GM23338 (cell line): Measurements from ENCODE around the gene KANK4. TPM values are rescaled to one million over a fixed set of nuclear protein-coding genes. Genes with fewer than 3 reads are reported as not detected.

Experiments
- ATAC-seq: fragments of 200-7000 bp; cut with Tn5 transposase; 3 replicates; pipeline ENCODE4 v1.9.1; 2020
- DNase-seq: peaks from one replicate; pipeline ENCODE4 v3.0.0-alpha.2; 2015; ENCODE audit warnings: low spot score
- H2AFZ ChIP-seq: fragments of 200-600 bp; sonication (generic); 2 replicates; pipeline ENCODE4 v1.8.0; 2016; ENCODE audit warnings: antibody characterized with exemption, mild to moderate bottlenecking, moderate library complexity
- H3F3A ChIP-seq: fragments of 200-600 bp; sonication (generic); replicated peaks from 2 replicates; pipeline ENCODE4 v1.8.0; 2017; ENCODE audit warnings: antibody characterized with exemption, mixed run types, low read depth
- H3K27ac ChIP-seq: fragments of 200-600 bp; sonication (generic); 2 replicates; pipeline ENCODE4 v1.6.1; 2016; ENCODE audit warnings: low read depth
- H3K27me3 ChIP-seq: fragments of 200-600 bp; sonication (generic); 2 replicates; pipeline ENCODE4 v1.8.0; 2016; ENCODE audit warnings: mild to moderate bottlenecking, mixed run types, moderate library complexity; ENCODE audit not compliant: insufficient read depth
- H3K36me3 ChIP-seq: fragments of 200-600 bp; sonication (generic); 2 replicates; pipeline ENCODE4 v1.8.0; 2016; ENCODE audit warnings: mild to moderate bottlenecking; ENCODE audit not compliant: insufficient read depth
- H3K4me1 ChIP-seq: fragments of 200-600 bp; sonication (generic); 2 replicates; pipeline ENCODE4 v1.8.0; 2016; ENCODE audit warnings: mild to moderate bottlenecking, moderate library complexity; ENCODE audit not compliant: insufficient read depth
- H3K4me2 ChIP-seq: fragments of 200-600 bp; sonication (generic); 2 replicates; pipeline ENCODE4 v1.7.1; 2017; ENCODE audit warnings: mixed run types
- H3K4me3 ChIP-seq: fragments of 200-600 bp; sonication (generic); 2 replicates; pipeline ENCODE4 v1.6.1; 2016; ENCODE audit warnings: mixed run types
- H3K79me2 ChIP-seq: fragments of 200-600 bp; sonication (generic); replicated peaks from 2 replicates; pipeline ENCODE4 v1.8.0; 2017; ENCODE audit warnings: mild to moderate bottlenecking; ENCODE audit not compliant: insufficient read depth
- H3K9me2 ChIP-seq: fragments of 200-600 bp; sonication (generic); 2 replicates; pipeline ENCODE4 v1.8.0; 2017; ENCODE audit not compliant: insufficient read depth
- H4K20me1 ChIP-seq: fragments of 200-600 bp; sonication (generic); replicated peaks from 2 replicates; pipeline ENCODE4 v1.8.0; 2017; ENCODE audit warnings: mild to moderate bottlenecking; ENCODE audit not compliant: insufficient read depth
- H3K27ac Mint-ChIP-seq: 2 replicates; pipeline ENCODE4 v1.8.0; 2020; ENCODE audit warnings: inconsistent platforms, mild to moderate bottlenecking, moderate library complexity, mixed read lengths
- H3K27me3 Mint-ChIP-seq: 3 replicates; pipeline ENCODE4 v1.8.0; 2022; ENCODE audit warnings: low read depth, mild to moderate bottlenecking, moderate library complexity, mixed read lengths, inconsistent platforms; ENCODE audit not compliant: insufficient read depth, poor library complexity
- H3K36me3 Mint-ChIP-seq: 3 replicates; pipeline ENCODE4 v1.8.0; 2021; ENCODE audit warnings: low read depth, mild to moderate bottlenecking, inconsistent platforms, moderate library complexity, mixed read lengths
- H3K4me1 Mint-ChIP-seq: 3 replicates; pipeline ENCODE4 v1.8.0; 2020; ENCODE audit warnings: mild to moderate bottlenecking, inconsistent platforms, mixed read lengths
- H3K4me3 Mint-ChIP-seq: 3 replicates; pipeline ENCODE4 v1.8.0; 2021; ENCODE audit warnings: moderate library complexity, mild to moderate bottlenecking, inconsistent platforms, mixed read lengths
- H3K9me3 Mint-ChIP-seq: 3 replicates; pipeline ENCODE4 v1.8.0; 2020; ENCODE audit warnings: moderate library complexity, mild to moderate bottlenecking, inconsistent platforms, mixed read lengths
- CREB1 ChIP-seq: fragments of 250-450 bp; sonication (Bioruptor Pico); IDR thresholded peaks from 2 replicates; pipeline ENCODE4 v1.5.0; 2020; ENCODE audit warnings: low read depth, mild to moderate bottlenecking, moderate library complexity
- EZH2 ChIP-seq: fragments of 200-600 bp; sonication (generic); IDR thresholded peaks from one replicate; pipeline ENCODE4 v1.8.0; 2017; ENCODE audit warnings: antibody characterized with exemption, mild to moderate bottlenecking, low read depth; ENCODE audit not compliant: unreplicated experiment
- EZH2phosphoT487 ChIP-seq: fragments of 200-600 bp; sonication (generic); IDR thresholded peaks from one replicate; pipeline ENCODE4 v1.8.1; 2018; ENCODE audit warnings: antibody characterized with exemption; ENCODE audit not compliant: unreplicated experiment
- JUNB ChIP-seq: IDR thresholded peaks from one replicate; pipeline ENCODE4 v1.6.1; 2016; ENCODE audit warnings: antibody characterized with exemption; ENCODE audit not compliant: unreplicated experiment
- NANOG ChIP-seq: IDR thresholded peaks from 2 replicates; pipeline ENCODE4 v1.6.1; 2016; ENCODE audit warnings: antibody characterized with exemption, borderline replicate concordance
- POLR2AphosphoS5 ChIP-seq: IDR thresholded peaks from 2 replicates; pipeline ENCODE4 v1.6.1; 2016; ENCODE audit warnings: antibody characterized with exemption, low read depth
- STAT1 ChIP-seq: IDR thresholded peaks from one replicate; pipeline ENCODE4 v1.6.1; 2016; ENCODE audit warnings: antibody characterized with exemption; ENCODE audit not compliant: unreplicated experiment
- ZNF114 ChIP-seq: fragments of 250-450 bp; sonication (Bioruptor Pico); IDR thresholded peaks from 2 replicates; pipeline ENCODE4 v1.5.0; 2020; ENCODE audit warnings: mild to moderate bottlenecking, moderate library complexity
- ZNF331 ChIP-seq: fragments of 250-450 bp; sonication (Bioruptor Pico); IDR thresholded peaks from 2 replicates; pipeline ENCODE4 v1.5.0; 2020; ENCODE audit warnings: low read depth, mild to moderate bottlenecking, moderate library complexity
- polyA plus RNA-seq: library from polyadenylated mRNA; unstranded; fragments of >200 nt; fragmentation: Nextera tagmentation; extraction: Ambion mirVana; gene quantifications from 2 replicates; pipeline ENCODE4 v1.2.1, GENCODE V29; 2016
- total RNA-seq: library from RNA; depleted of rRNA; stranded (reverse); fragments of >200 nt; shearing (Covaris generic); gene quantifications from 2 replicates; pipeline ENCODE4 v1.2.3, GENCODE V29; 2014
- TF ChIP-seq, protein P1 (sequence below): IDR thresholded peaks from 2 replicates; pipeline ENCODE4 v1.6.1; 2016; ENCODE audit warnings: antibody characterized with exemption
- TF ChIP-seq, protein P2 (sequence below): IDR thresholded peaks from one replicate; pipeline ENCODE4 v1.6.1; 2018; ENCODE audit warnings: antibody characterized with exemption; ENCODE audit not compliant: unreplicated experiment

KANK4 gene
- total and polyA plus RNA-seq, 2 experiments from 2014 or later: 0.31 to 0.42 TPM

DNA sequence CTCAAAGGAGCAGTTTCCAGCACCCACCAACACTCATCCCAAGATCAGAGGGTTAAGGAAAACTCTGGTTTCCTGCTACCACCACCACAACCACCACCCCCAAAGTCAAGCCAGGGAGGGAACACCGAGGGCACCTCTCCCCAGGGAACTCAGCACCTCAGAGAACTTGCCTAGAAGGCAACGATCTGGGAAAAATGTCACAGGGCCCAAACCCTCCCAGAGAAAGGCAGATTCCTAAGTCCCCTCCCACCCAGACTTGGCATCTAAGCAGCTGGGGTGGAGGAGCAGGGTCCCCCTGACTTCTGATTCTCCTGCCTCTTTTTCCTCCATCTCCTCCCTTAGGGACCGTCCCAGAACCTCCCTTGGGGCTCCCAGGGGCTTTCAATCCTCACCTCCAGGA is 10.6 kb downstream of the KANK4 start:
- H3K4me1 Mint-ChIP-seq: peaks cover 6% of the 10 kb centered on the region
- Histone ChIP-seq H3K4me3 (no peak overlapping the region), H3K36me3 (no peaks in the 10 kb centered on the region), H4K20me1 (no peaks in the 10 kb centered on the region), H3K9me2 (peaks cover 8% of the 10 kb centered on the region; the same call in 1 of the 2 replicates), H3K27ac (no peak overlapping the region), H3F3A (no peaks in the 10 kb centered on the region), H3K79me2 (no peaks in the 10 kb centered on the region), H2AFZ (no peak overlapping the region), H3K4me2 (no peak overlapping the region), H3K4me1 (no peaks in the 10 kb centered on the region; the same call in 1 of the 2 replicates), H3K27me3 (no peaks in the 10 kb centered on the region)
- H3K4me3 Mint-ChIP-seq: no peak overlapping the region
- no peaks in the 10 kb centered on the region for H3K36me3 Mint-ChIP-seq
- H3K27me3 Mint-ChIP-seq: peaks cover 5% of the 10 kb centered on the region
- no peaks in the 10 kb centered on the region for H3K9me3 Mint-ChIP-seq
- H3K27ac Mint-ChIP-seq: no peak overlapping the region
- ATAC-seq (no peak), DNase-seq (no peak)
- TF ChIP-seq ZNF331 (CRISPR knock-in tag) (no peak), EZH2phosphoT487 (no peak), CREB1 (no peak), ZNF114 (CRISPR knock-in tag) (no peak), STAT1 (no peak)
- TF ChIP-seq, protein P1, sequence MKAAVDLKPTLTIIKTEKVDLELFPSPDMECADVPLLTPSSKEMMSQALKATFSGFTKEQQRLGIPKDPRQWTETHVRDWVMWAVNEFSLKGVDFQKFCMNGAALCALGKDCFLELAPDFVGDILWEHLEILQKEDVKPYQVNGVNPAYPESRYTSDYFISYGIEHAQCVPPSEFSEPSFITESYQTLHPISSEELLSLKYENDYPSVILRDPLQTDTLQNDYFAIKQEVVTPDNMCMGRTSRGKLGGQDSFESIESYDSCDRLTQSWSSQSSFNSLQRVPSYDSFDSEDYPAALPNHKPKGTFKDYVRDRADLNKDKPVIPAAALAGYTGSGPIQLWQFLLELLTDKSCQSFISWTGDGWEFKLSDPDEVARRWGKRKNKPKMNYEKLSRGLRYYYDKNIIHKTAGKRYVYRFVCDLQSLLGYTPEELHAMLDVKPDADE: no peak

DNA sequence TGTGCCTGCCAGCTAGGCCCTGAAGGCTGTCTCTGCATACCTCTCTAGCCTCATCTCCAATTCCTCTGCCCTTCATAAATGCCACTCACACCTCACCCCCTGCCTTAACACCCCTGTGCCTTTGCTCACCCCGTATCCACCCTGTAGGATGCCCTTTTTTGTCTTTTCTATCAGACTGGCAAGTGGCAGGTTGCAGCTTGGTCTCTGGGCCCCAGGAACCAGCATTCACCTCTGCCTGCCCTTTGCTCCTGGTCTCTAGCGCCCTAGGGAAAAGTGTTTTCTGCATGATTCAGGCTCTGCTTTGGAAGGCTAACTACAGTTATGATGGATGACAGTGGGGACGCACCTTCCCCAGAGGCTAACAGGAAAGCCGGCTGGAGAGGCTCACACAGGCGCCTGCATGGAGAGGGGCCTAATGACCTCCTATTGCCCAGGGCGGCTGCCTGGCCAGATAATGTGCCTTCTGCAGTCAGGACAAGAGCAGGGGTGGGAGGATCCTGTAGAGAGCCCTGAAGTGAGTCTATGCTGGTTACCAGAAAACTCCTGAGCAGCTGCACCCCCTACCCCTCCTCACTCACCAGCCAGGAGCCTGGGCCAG is 11.2 kb downstream of the KANK4 start:
- H3K4me1 ChIP-seq: no peaks in the 10 kb centered on the region; the same call in 1 of the 2 replicates
- H3K4me3 Mint-ChIP-seq: no peak overlapping the region; the same call in 2 of the 3 replicates
- no peaks in the 10 kb centered on the region for H3K9me3 Mint-ChIP-seq
- peaks cover 8% of the 10 kb centered on the region for H3K9me2 ChIP-seq
- H4K20me1 ChIP-seq: no peaks in the 10 kb centered on the region
- DNase-seq (no peak), ATAC-seq (no peak; the same call in 2 of the 3 replicates)
- H3K27ac ChIP-seq: no peak overlapping the region
- no peak overlapping the region for H3K4me2 ChIP-seq
- no peak overlapping the region for H3K27ac Mint-ChIP-seq
- no peak overlapping the region for H3K4me3 ChIP-seq
- peaks cover 6% of the 10 kb centered on the region for H3K4me1 Mint-ChIP-seq
- no peaks in the 10 kb centered on the region for H3K27me3 ChIP-seq
- H2AFZ ChIP-seq: no peak overlapping the region
- no peaks in the 10 kb centered on the region for H3K36me3 Mint-ChIP-seq
- H3F3A ChIP-seq: no peaks in the 10 kb centered on the region
- H3K79me2 ChIP-seq: no peaks in the 10 kb centered on the region
- peaks cover 5% of the 10 kb centered on the region for H3K27me3 Mint-ChIP-seq
- H3K36me3 ChIP-seq: no peaks in the 10 kb centered on the region
- TF ChIP-seq NANOG: no peak
- TF ChIP-seq ZNF331 (CRISPR knock-in tag): no peak
- TF ChIP-seq, protein P2, sequence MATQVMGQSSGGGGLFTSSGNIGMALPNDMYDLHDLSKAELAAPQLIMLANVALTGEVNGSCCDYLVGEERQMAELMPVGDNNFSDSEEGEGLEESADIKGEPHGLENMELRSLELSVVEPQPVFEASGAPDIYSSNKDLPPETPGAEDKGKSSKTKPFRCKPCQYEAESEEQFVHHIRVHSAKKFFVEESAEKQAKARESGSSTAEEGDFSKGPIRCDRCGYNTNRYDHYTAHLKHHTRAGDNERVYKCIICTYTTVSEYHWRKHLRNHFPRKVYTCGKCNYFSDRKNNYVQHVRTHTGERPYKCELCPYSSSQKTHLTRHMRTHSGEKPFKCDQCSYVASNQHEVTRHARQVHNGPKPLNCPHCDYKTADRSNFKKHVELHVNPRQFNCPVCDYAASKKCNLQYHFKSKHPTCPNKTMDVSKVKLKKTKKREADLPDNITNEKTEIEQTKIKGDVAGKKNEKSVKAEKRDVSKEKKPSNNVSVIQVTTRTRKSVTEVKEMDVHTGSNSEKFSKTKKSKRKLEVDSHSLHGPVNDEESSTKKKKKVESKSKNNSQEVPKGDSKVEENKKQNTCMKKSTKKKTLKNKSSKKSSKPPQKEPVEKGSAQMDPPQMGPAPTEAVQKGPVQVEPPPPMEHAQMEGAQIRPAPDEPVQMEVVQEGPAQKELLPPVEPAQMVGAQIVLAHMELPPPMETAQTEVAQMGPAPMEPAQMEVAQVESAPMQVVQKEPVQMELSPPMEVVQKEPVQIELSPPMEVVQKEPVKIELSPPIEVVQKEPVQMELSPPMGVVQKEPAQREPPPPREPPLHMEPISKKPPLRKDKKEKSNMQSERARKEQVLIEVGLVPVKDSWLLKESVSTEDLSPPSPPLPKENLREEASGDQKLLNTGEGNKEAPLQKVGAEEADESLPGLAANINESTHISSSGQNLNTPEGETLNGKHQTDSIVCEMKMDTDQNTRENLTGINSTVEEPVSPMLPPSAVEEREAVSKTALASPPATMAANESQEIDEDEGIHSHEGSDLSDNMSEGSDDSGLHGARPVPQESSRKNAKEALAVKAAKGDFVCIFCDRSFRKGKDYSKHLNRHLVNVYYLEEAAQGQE: no peak
- no peak for TF ChIP-seq STAT1
- no peak for TF ChIP-seq ZNF114 (CRISPR knock-in tag)
- TF ChIP-seq CREB1: no peak
- no peak for TF ChIP-seq EZH2
- no peak for TF ChIP-seq EZH2phosphoT487
- TF ChIP-seq JUNB: no peak
- no peak for TF ChIP-seq POLR2AphosphoS5
- TF ChIP-seq, protein P1: no peak
